ENCODE data around the gene UVRAG.

DNA sequence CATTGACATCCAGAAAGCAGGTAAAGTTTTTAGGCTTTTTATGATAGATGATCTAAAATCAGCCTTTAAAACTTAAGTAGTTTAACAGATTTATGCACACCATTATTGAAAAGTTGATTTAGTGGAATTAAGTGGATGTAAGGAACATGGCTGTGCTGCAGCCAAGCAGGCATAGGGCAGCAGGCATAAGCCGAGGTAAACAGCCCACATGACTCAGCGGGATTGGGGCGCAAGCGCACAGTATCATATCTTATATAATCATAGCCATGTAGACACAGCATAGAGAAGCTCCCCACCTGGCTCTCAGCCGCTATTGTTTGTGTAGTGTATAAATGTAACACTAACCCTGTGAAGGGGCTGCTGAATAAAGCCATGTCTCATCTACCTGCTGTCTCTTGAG lies 233.8 kb downstream of the UVRAG start:
- TF ChIP-seq CTCF (IDR thresholded peaks at IDR 0.05; ENCODE audit: low read depth, low read length): no peak
- no peak for TF ChIP-seq EZH2phosphoT487 (IDR thresholded peaks at IDR 0.05; ENCODE audit: low read depth)

All from OCI-LY3 (cell line).